ENCODE data around the gene SLAMF1.

GRCh38 chr1:160608941-160609340 is 37.9 kb downstream of the SLAMF1 start:
- TF ChIP-seq CTCF (IDR thresholded peaks at IDR 0.05; ENCODE audit: low read depth, low read length) = no peak
- no peak for TF ChIP-seq EZH2phosphoT487 (IDR thresholded peaks at IDR 0.05; ENCODE audit: low read depth)
